Measurements from ENCODE around the gene KRT26.

GRCh38 chr17:40816569-40816968, 44.6 kb upstream of the KRT26 start:
- TF ChIP-seq EZH2 (IDR thresholded peaks at IDR 0.05; ENCODE audit: low read depth) (no peak), CTCF (conservative IDR thresholded peaks at IDR 0.05) (no peak)

Measured in PC-9 (cell line).